Mesenchymal stem cell (in vitro differentiated cells and primary cell): ENCODE measurements around the gene LIPE.

Experiments used
- DNase-seq: peaks from one replicate; pipeline ENCODE4 v3.0.0-alpha.2; 2013
- H2AFZ ChIP-seq: one replicate; pipeline ENCODE4 v1.6.1; 2013; ENCODE audit warnings: low read depth, mild to moderate bottlenecking, control low read depth, inconsistent platforms, low read length, moderate library complexity
- H2AK5ac ChIP-seq: 2 replicates; pipeline ENCODE4 v1.6.1; 2013; ENCODE audit warnings: low read length, moderate library complexity, mild to moderate bottlenecking, inconsistent platforms; ENCODE audit not compliant: severe bottlenecking
- H2BK120ac ChIP-seq: one replicate; pipeline ENCODE4 v1.6.1; 2013; ENCODE audit warnings: low read depth, mild to moderate bottlenecking, inconsistent platforms, low read length, moderate library complexity
- H2BK12ac ChIP-seq, 2 experiments: one replicate each; pipeline ENCODE4 v1.6.1; 2013; ENCODE audit warnings: inconsistent platforms in 2 of 2, low read length in 2 of 2, mild to moderate bottlenecking in 2 of 2, moderate library complexity in 2 of 2, control low read depth in 1 of 2
- H2BK15ac ChIP-seq: one replicate; pipeline ENCODE4 v1.6.1; 2013; ENCODE audit warnings: mild to moderate bottlenecking, low read depth, inconsistent platforms; ENCODE audit not compliant: poor library complexity, severe bottlenecking
- H2BK5ac ChIP-seq: 2 replicates; pipeline ENCODE4 v1.6.1; 2013; ENCODE audit warnings: low read depth, mild to moderate bottlenecking, low read length, control low read depth, inconsistent platforms; ENCODE audit not compliant: poor library complexity, severe bottlenecking
- H3K14ac ChIP-seq, 2 experiments: one replicate each; pipeline ENCODE4 v1.6.1; 2013; ENCODE audit warnings: inconsistent platforms in 2 of 2, low read length in 2 of 2, control low read depth in 1 of 2, mild to moderate bottlenecking in 1 of 2, moderate library complexity in 1 of 2
- H3K18ac ChIP-seq, 2 experiments: one replicate each; pipeline ENCODE4 v1.6.1; 2013; ENCODE audit warnings: inconsistent platforms in 2 of 2, low read length in 2 of 2, control low read depth in 1 of 2, low read depth in 1 of 2, mild to moderate bottlenecking in 1 of 2
- H3K23ac ChIP-seq, 2 experiments: one replicate each; pipeline ENCODE4 v1.6.1; 2013; ENCODE audit warnings: inconsistent platforms in 2 of 2, low read length in 2 of 2, mild to moderate bottlenecking in 2 of 2, moderate library complexity in 2 of 2, control low read depth in 1 of 2
- H3K27ac ChIP-seq: 2 replicates; pipeline ENCODE4 v1.5.1; 2013; ENCODE audit warnings: mild to moderate bottlenecking, moderate library complexity, low read length, control low read depth, inconsistent platforms; ENCODE audit not compliant: poor library complexity, severe bottlenecking
- H3K27me3 ChIP-seq, 2 experiments: 2 replicates each; pipeline versions ENCODE4 v1.6.1 to v1.7.0; 2013; ENCODE audit warnings: low read length in 2 of 2, mild to moderate bottlenecking in 2 of 2, moderate library complexity in 2 of 2, control low read depth in 1 of 2, inconsistent platforms in 1 of 2; ENCODE audit not compliant: control insufficient read depth in 1 of 2, insufficient read depth in 1 of 2
- H3K36me3 ChIP-seq, 2 experiments: 2 replicates each; pipeline versions ENCODE4 v1.6.1 to v1.7.0; 2013; ENCODE audit warnings: low read length in 2 of 2, control low read depth in 1 of 2, inconsistent platforms in 1 of 2, low read depth in 1 of 2, mild to moderate bottlenecking in 1 of 2; ENCODE audit not compliant: insufficient read depth in 2 of 2, control insufficient read depth in 1 of 2
- H3K4ac ChIP-seq, 2 experiments: one replicate each; pipeline ENCODE4 v1.6.1; 2013; ENCODE audit warnings: inconsistent platforms in 2 of 2, low read length in 2 of 2, mild to moderate bottlenecking in 2 of 2, moderate library complexity in 2 of 2, control low read depth in 1 of 2, low read depth in 1 of 2
- H3K4me1 ChIP-seq: 2 replicates; pipeline ENCODE4 v1.6.1; 2013; ENCODE audit warnings: low read depth, low read length, control low read depth; ENCODE audit not compliant: control insufficient read depth, insufficient read depth
- H3K4me2 ChIP-seq: 2 replicates; pipeline ENCODE4 v1.6.1; 2013; ENCODE audit warnings: low read length, mild to moderate bottlenecking, inconsistent platforms; ENCODE audit not compliant: poor library complexity, severe bottlenecking
- H3K4me3 ChIP-seq, 2 experiments: 2 replicates each; pipeline versions ENCODE4 v1.5.1 to v1.7.0; 2013; ENCODE audit warnings: low read length in 2 of 2, mild to moderate bottlenecking in 2 of 2, control low read depth in 1 of 2, low read depth in 1 of 2; ENCODE audit not compliant: insufficient read depth in 1 of 2
- H3K79me1 ChIP-seq: replicated peaks from 2 replicates; pipeline ENCODE4 v1.6.1; 2013; ENCODE audit warnings: mild to moderate bottlenecking, control low read depth, low read length, inconsistent platforms; ENCODE audit not compliant: poor library complexity, severe bottlenecking
- H3K9ac ChIP-seq: 2 replicates; pipeline ENCODE4 v1.7.0; 2013; ENCODE audit warnings: mild to moderate bottlenecking, low read length, moderate library complexity
- H3K9me3 ChIP-seq: 2 replicates; pipeline ENCODE4 v1.7.0; 2013; ENCODE audit warnings: mild to moderate bottlenecking, low read length; ENCODE audit not compliant: control insufficient read depth
- H4K8ac ChIP-seq: one replicate; pipeline ENCODE4 v1.6.1; 2013; ENCODE audit warnings: inconsistent platforms, mild to moderate bottlenecking, low read length, moderate library complexity
- H4K91ac ChIP-seq: one replicate; pipeline ENCODE4 v1.6.1; 2013; ENCODE audit warnings: mild to moderate bottlenecking, low read length, inconsistent platforms
- WGBS: methylation state at CpG from one replicate; pipeline ENCODE4 v1.1.7; 2013; ENCODE audit warnings: mixed read lengths; 5-methylcytosine and 5-hydroxymethylcytosine counted together

The LIPE gene

GRCh38 chr19:42375415-42376176, 51.6 kb downstream of the LIPE start:
- Histone ChIP-seq H3K27ac (no peak overlapping the region), H3K4me1 (no peaks in the 10 kb centered on the region), H2AK5ac (no peak overlapping the region), H3K4me2 (no peak overlapping the region), H3K18ac (no peak overlapping the region), H3K9ac (no peak overlapping the region), H2BK15ac (peak overlapping the region; percentile 44), H3K4ac (no peak overlapping the region), H2BK12ac (no peak overlapping the region), H3K4me3 (no peak overlapping the region), H3K9me3 (no peaks in the 10 kb centered on the region), H4K8ac (no peak overlapping the region), H3K79me1 (no peaks in the 10 kb centered on the region), H3K23ac (no peak overlapping the region), H3K27me3 (peaks cover 14 to 20% of the 10 kb centered on the region in 2 experiments), H4K91ac (no peak overlapping the region), H3K36me3 (peaks cover 18 to 37% of the 10 kb centered on the region in 2 experiments), H3K14ac (no peak overlapping the region), H2BK5ac (no peak overlapping the region), H2BK120ac (no peak overlapping the region), H2AFZ (no peak overlapping the region)
- 97% methylated on average over 54 of the region's 54 CpGs for WGBS
- DNase-seq = no peak

GRCh38 chr19:42374826-42375376, 52.3 kb downstream of the LIPE start:
- Histone ChIP-seq H3K4ac (no peak overlapping the region), H3K27ac (no peak overlapping the region), H3K14ac (no peak overlapping the region), H3K9me3 (no peaks in the 10 kb centered on the region), H3K9ac (no peak overlapping the region), H3K27me3 (peaks cover 7 to 13% of the 10 kb centered on the region in 2 experiments), H2BK12ac (no peak overlapping the region), H3K23ac (no peak overlapping the region), H3K4me3 (no peak overlapping the region), H2BK5ac (no peak overlapping the region), H2BK15ac (no peak overlapping the region), H3K36me3 (peaks cover 18 to 39% of the 10 kb centered on the region in 2 experiments), H3K4me1 (peaks cover 2% of the 10 kb centered on the region), H2AFZ (no peak overlapping the region), H2BK120ac (no peak overlapping the region), H3K4me2 (no peak overlapping the region), H3K18ac (no peak overlapping the region), H4K91ac (no peak overlapping the region), H4K8ac (no peak overlapping the region), H3K79me1 (no peaks in the 10 kb centered on the region), H2AK5ac (no peak overlapping the region)
- no peak for DNase-seq
- 98% methylated on average over 11 of the region's 11 CpGs for WGBS

GRCh38 chr19:42370626-42371175, 56.5 kb downstream of the LIPE start:
- no peak overlapping the region for H3K23ac ChIP-seq
- no peak overlapping the region for H2BK5ac ChIP-seq
- H2BK120ac ChIP-seq = no peak overlapping the region
- no peak overlapping the region for H4K91ac ChIP-seq
- no peaks in the 10 kb centered on the region for H3K79me1 ChIP-seq
- no peak overlapping the region for H3K4me2 ChIP-seq
- H2AFZ ChIP-seq = no peak overlapping the region
- peaks cover 6% of the 10 kb centered on the region for H3K4me1 ChIP-seq
- no peak overlapping the region for H2AK5ac ChIP-seq
- H3K27me3 ChIP-seq = no peaks in the 10 kb centered on the region
- no peaks in the 10 kb centered on the region for H3K9me3 ChIP-seq
- H2BK15ac ChIP-seq = no peak overlapping the region
- H3K4me3 ChIP-seq = no peak overlapping the region
- H3K18ac ChIP-seq = no peak overlapping the region
- 84% methylated on average over 5 of the region's 12 CpGs for WGBS
- no peak overlapping the region for H3K9ac ChIP-seq
- H3K4ac ChIP-seq = no peak overlapping the region
- peaks cover 26 to 46% of the 10 kb centered on the region in 2 experiments for H3K36me3 ChIP-seq
- H3K27ac ChIP-seq = no peak overlapping the region
- no peak overlapping the region for H2BK12ac ChIP-seq
- H3K14ac ChIP-seq = no peak overlapping the region
- H4K8ac ChIP-seq = no peak overlapping the region
- no peak for DNase-seq

GRCh38 chr19:42370068-42370520, 57.1 kb downstream of the LIPE start:
- Histone ChIP-seq H2BK12ac (no peak overlapping the region), H4K8ac (no peak overlapping the region), H3K9ac (no peak overlapping the region), H3K4me2 (no peak overlapping the region), H3K79me1 (no peaks in the 10 kb centered on the region), H2AK5ac (no peak overlapping the region), H3K23ac (no peak overlapping the region), H3K36me3 (peaks cover 25 to 41% of the 10 kb centered on the region in 2 experiments), H4K91ac (no peak overlapping the region), H2BK120ac (no peak overlapping the region), H2AFZ (no peak overlapping the region), H3K9me3 (no peaks in the 10 kb centered on the region), H3K27ac (no peak overlapping the region), H3K27me3 (no peaks in the 10 kb centered on the region), H2BK5ac (no peak overlapping the region), H3K14ac (no peak overlapping the region), H3K4me1 (peaks cover 6% of the 10 kb centered on the region), H3K18ac (no peak overlapping the region), H3K4ac (no peak overlapping the region), H3K4me3 (no peak overlapping the region), H2BK15ac (no peak overlapping the region)
- WGBS = 69% methylated on average over 9 of the region's 9 CpGs
- no peak for DNase-seq
